Right ventricle myocardium inferior (tissue), 1 donor: Measurements from ENCODE around the gene BDKRB2. TPM values are rescaled to one million over a fixed set of nuclear protein-coding genes. Genes with fewer than 3 reads are reported as not detected.

Experiments
- ATAC-seq: fragments of 200-7000 bp; cut with Tn5 transposase; one replicate; pipeline ENCODE4 v1.9.1; 2020; ENCODE audit warnings: mild to moderate bottlenecking, moderate library complexity
- DNase-seq: peaks from one replicate; pipeline ENCODE4 v3.0.0; 2021; ENCODE audit errors: missing footprints
- intact Hi-C: fragments of 100-400 bp; cut with DNase I; formaldehyde crosslinking; loops from one replicate; pipeline ENCODE4 v1.11.0; 2022
- total RNA-seq: library from RNA; stranded (reverse); fragmentation: NEBNext Ultra II Directional; extraction: Animal tissue kit (Norgen Biotek cat#: 25700); gene quantifications from one replicate; pipeline ENCODE4 v1.2.1, GENCODE V29; 2021
- donor health status: DM: no; HTN: yes; CAD: no; lungs with severe emphysema.

The BDKRB2 gene
- total RNA-seq, 1 donor from 2014 or later, result 0.76 TPM

- intact Hi-C loops, result no loop called here
- ATAC-seq, result no peak
- DNase-seq, result no peak
Measured at GRCh38 chr14:96194657-96195431, 9.8 kb upstream of the BDKRB2 start.

GRCh38 chr14:96195441-96196081 is 9.1 kb upstream of the BDKRB2 start:
- no peak for DNase-seq
- intact Hi-C loops, result no loop called here
- no peak for ATAC-seq

- intact Hi-C loops, result no loop called here
- ATAC-seq (no peak), DNase-seq (no peak)
Measured at GRCh38 chr14:96197163-96197852, 7.3 kb upstream of the BDKRB2 start.

GRCh38 chr14:96197969-96198368 is 6.7 kb upstream of the BDKRB2 start:
- no peak for DNase-seq
- intact Hi-C loops, result no loop called here
- ATAC-seq, result no peak

GRCh38 chr14:96198430-96199130 is 6.1 kb upstream of the BDKRB2 start:
- intact Hi-C loops, result no loop called here
- no peak for DNase-seq
- ATAC-seq, result no peak

GRCh38 chr14:96201157-96201556 is 3.5 kb upstream of the BDKRB2 start:
- ATAC-seq, result no peak
- intact Hi-C loops, result no loop called here
- no peak for DNase-seq

- ATAC-seq, result no peak
- DNase-seq, result no peak
- intact Hi-C loops, result no loop called here
Measured at GRCh38 chr14:96201965-96202364, 2.7 kb upstream of the BDKRB2 start.

GRCh38 chr14:96202441-96203094 is 2.1 kb upstream of the BDKRB2 start:
- ATAC-seq (no peak), DNase-seq (no peak)
- intact Hi-C loops, result no loop called here

GRCh38 chr14:96203116-96203515 is 1.5 kb upstream of the BDKRB2 start:
- ATAC-seq, result no peak
- DNase-seq, result no peak
- intact Hi-C loops, result no loop called here

GRCh38 chr14:96203635-96204034 is 1.0 kb upstream of the BDKRB2 start:
- intact Hi-C loops, result no loop called here
- ATAC-seq (no peak), DNase-seq (no peak)

- DNase-seq (no peak), ATAC-seq (no peak)
- intact Hi-C loops, result no loop called here
Measured at GRCh38 chr14:96205059-96205977, 679 bp downstream of the BDKRB2 start.

- DNase-seq (no peak), ATAC-seq (no peak)
- intact Hi-C loops, result no loop called here
Measured at GRCh38 chr14:96205978-96206360, 1.3 kb downstream of the BDKRB2 start.

GRCh38 chr14:96206461-96206860 is 1.8 kb downstream of the BDKRB2 start:
- ATAC-seq (no peak), DNase-seq (no peak)
- intact Hi-C loops, result no loop called here

- DNase-seq, result no peak
- intact Hi-C loops, result no loop called here
- ATAC-seq, result no peak
Measured at GRCh38 chr14:96207686-96208085, 3.0 kb downstream of the BDKRB2 start.

GRCh38 chr14:96208739-96209138 is 4.1 kb downstream of the BDKRB2 start:
- ATAC-seq, result no peak
- no peak for DNase-seq
- intact Hi-C loops, result no loop called here

GRCh38 chr14:96212140-96212539 is 7.5 kb downstream of the BDKRB2 start:
- DNase-seq (no peak), ATAC-seq (no peak)
- intact Hi-C loops, result no loop called here

- intact Hi-C loops, result no loop called here
- DNase-seq (no peak), ATAC-seq (no peak)
Measured at GRCh38 chr14:96212896-96213295, 8.3 kb downstream of the BDKRB2 start.

GRCh38 chr14:96213871-96214465 is 9.3 kb downstream of the BDKRB2 start:
- intact Hi-C loops, result no loop called here
- DNase-seq (no peak), ATAC-seq (no peak)
